Measurements from ENCODE around the gene AFF1.

DNA sequence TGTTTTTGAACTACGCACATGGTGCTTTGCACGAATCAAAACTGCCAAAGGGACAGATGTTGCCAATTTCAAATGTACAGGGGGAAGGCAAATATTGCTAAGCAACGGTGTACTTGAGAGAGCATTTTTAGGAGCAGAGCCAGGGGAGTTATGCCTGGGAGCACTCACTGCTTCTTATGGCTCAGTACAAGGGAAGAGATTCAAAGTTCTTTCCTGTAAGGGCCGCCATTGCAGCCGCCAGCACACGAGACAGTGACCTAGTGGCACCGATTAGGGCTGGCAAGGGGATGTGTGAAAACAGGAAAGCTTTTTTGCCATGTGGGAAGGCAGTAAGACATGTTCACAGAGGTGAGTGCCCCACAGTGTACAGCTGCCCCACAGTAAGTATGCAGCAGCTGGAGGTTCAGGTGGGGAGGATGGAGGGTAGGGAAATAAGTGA lies 133.8 kb downstream of the AFF1 start:
- TF ChIP-seq, protein P1, sequence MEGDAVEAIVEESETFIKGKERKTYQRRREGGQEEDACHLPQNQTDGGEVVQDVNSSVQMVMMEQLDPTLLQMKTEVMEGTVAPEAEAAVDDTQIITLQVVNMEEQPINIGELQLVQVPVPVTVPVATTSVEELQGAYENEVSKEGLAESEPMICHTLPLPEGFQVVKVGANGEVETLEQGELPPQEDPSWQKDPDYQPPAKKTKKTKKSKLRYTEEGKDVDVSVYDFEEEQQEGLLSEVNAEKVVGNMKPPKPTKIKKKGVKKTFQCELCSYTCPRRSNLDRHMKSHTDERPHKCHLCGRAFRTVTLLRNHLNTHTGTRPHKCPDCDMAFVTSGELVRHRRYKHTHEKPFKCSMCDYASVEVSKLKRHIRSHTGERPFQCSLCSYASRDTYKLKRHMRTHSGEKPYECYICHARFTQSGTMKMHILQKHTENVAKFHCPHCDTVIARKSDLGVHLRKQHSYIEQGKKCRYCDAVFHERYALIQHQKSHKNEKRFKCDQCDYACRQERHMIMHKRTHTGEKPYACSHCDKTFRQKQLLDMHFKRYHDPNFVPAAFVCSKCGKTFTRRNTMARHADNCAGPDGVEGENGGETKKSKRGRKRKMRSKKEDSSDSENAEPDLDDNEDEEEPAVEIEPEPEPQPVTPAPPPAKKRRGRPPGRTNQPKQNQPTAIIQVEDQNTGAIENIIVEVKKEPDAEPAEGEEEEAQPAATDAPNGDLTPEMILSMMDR (IDR thresholded peaks at IDR 0.05; ENCODE audit: insufficient read depth, low read length, poor library complexity, severe bottlenecking): no peak
- no peak for TF ChIP-seq EZH2phosphoT487 (conservative IDR thresholded peaks at IDR 0.05; ENCODE audit: low read length)
